WTC11 (cell line): ENCODE data around the gene ZBTB22. TPM values are rescaled to one million over a fixed set of nuclear protein-coding genes. Genes with fewer than 3 reads are reported as not detected.

Experiments used
- ATAC-seq: fragments of 200-7000 bp; cut with Tn5 transposase; 2 replicates; pipeline ENCODE4 v1.10.0; 2021; ENCODE audit warnings: mild to moderate bottlenecking, moderate library complexity
- CTCF ChIA-PET: fragments of 300-600 bp; sonication (Branson Sonifier 250); formaldehyde crosslinking; loops from one replicate; lab custom pipeline; 2021; ENCODE audit warnings: antibody characterized with exemption; lab: Charles Lee
- POLR2A ChIA-PET: fragments of 350-600 bp; sonication (Branson Sonifier 250); formaldehyde crosslinking; loops from one replicate; lab custom pipeline; 2021; ENCODE audit warnings: antibody characterized with exemption; lab: Charles Lee
- DNase-seq: peaks from one replicate; pipeline ENCODE4 v3.0.0; 2021; ENCODE audit warnings: low spot score
- H3K27ac Mint-ChIP-seq: 2 replicates; pipeline ENCODE4 v1.8.0; 2021; ENCODE audit warnings: mixed read lengths
- H3K27me3 Mint-ChIP-seq: 2 replicates; pipeline ENCODE4 v1.8.0; 2021; ENCODE audit warnings: low read depth, mild to moderate bottlenecking, moderate library complexity, mixed read lengths
- H3K36me3 Mint-ChIP-seq: 2 replicates; pipeline ENCODE4 v1.8.0; 2021; ENCODE audit warnings: mixed read lengths
- H3K4me1 Mint-ChIP-seq: 2 replicates; pipeline ENCODE4 v1.8.0; 2022; ENCODE audit warnings: mixed read lengths
- H3K4me3 Mint-ChIP-seq: 2 replicates; pipeline ENCODE4 v1.8.0; 2021; ENCODE audit warnings: mild to moderate bottlenecking, moderate library complexity, mixed read lengths
- H3K9me3 Mint-ChIP-seq: 2 replicates; pipeline ENCODE4 v1.8.0; 2021; ENCODE audit warnings: mixed read lengths
- FOXJ3 ChIP-seq: sonication (generic); formaldehyde crosslinking; IDR thresholded peaks from 2 replicates; pipeline ENCODE4 v1.9.0; 2021; ENCODE audit warnings: missing genetic modification reagents, mild to moderate bottlenecking, borderline replicate concordance
- FOXP1 ChIP-seq: sonication (generic); formaldehyde crosslinking; IDR thresholded peaks from 2 replicates; pipeline ENCODE4 v1.8.0; 2022; ENCODE audit warnings: missing genetic modification reagents, mild to moderate bottlenecking, moderate library complexity, borderline replicate concordance
- MXD4 ChIP-seq: fragments of 250-450 bp; sonication (Bioruptor Pico); IDR thresholded peaks from 2 replicates; pipeline ENCODE4 v1.8.0; 2021; ENCODE audit warnings: mild to moderate bottlenecking, moderate library complexity, borderline replicate concordance
- NFYB ChIP-seq: sonication (generic); formaldehyde crosslinking; conservative IDR thresholded peaks from 2 replicates; pipeline ENCODE4 v1.8.0; 2022; ENCODE audit warnings: low read depth, missing genetic modification reagents
- OVOL2 ChIP-seq: fragments of 250-450 bp; sonication (Bioruptor Pico); IDR thresholded peaks from 2 replicates; pipeline ENCODE4 v1.9.0; 2021; ENCODE audit warnings: mild to moderate bottlenecking, borderline replicate concordance
- PRRX2 ChIP-seq: fragments of 250-450 bp; sonication (Bioruptor Pico); IDR thresholded peaks from 2 replicates; pipeline ENCODE4 v1.8.0; 2021; ENCODE audit warnings: mild to moderate bottlenecking
- RORB ChIP-seq: fragments of 250-450 bp; sonication (Bioruptor Pico); IDR thresholded peaks from 2 replicates; pipeline ENCODE4 v1.9.0; 2021; ENCODE audit warnings: mild to moderate bottlenecking
- SP1 ChIP-seq: sonication (generic); formaldehyde crosslinking; conservative IDR thresholded peaks from 2 replicates; pipeline ENCODE4 v1.8.1; 2022; ENCODE audit warnings: missing genetic modification reagents
- ZBTB21 ChIP-seq: sonication (generic); formaldehyde crosslinking; IDR thresholded peaks from 2 replicates; pipeline ENCODE4 v1.8.1; 2023; ENCODE audit warnings: mild to moderate bottlenecking, missing genetic modification reagents, borderline replicate concordance
- ZNF138 ChIP-seq: sonication (generic); formaldehyde crosslinking; conservative IDR thresholded peaks from 2 replicates; pipeline ENCODE4 v1.8.1; 2022; ENCODE audit warnings: mild to moderate bottlenecking, moderate library complexity, missing genetic modification reagents
- ZNF671 ChIP-seq: fragments of 250-450 bp; sonication (Bioruptor Pico); IDR thresholded peaks from 2 replicates; pipeline ENCODE4 v1.8.0; 2021; ENCODE audit warnings: mild to moderate bottlenecking
- total RNA-seq: library from RNA; stranded (reverse); gene quantifications from 3 replicates; pipeline ENCODE4 v1.2.3, GENCODE V29; 2021
- TF ChIP-seq, protein P1 (sequence below): fragments of 200-600 bp; IDR thresholded peaks from 2 replicates; pipeline ENCODE4 v1.8.0; 2022; ENCODE audit warnings: antibody characterized with exemption
- TF ChIP-seq, protein P2 (sequence below): sonication (generic); formaldehyde crosslinking; IDR thresholded peaks from 2 replicates; pipeline ENCODE4 v1.8.0; 2023; ENCODE audit warnings: missing genetic modification reagents
- TF ChIP-seq, protein P3 (sequence below): fragments of 250-450 bp; sonication (Bioruptor Pico); IDR thresholded peaks from 2 replicates; pipeline ENCODE4 v2.1.2; 2022; ENCODE audit warnings: mild to moderate bottlenecking, moderate library complexity
- TF ChIP-seq, protein P4 (sequence below): sonication (generic); formaldehyde crosslinking; conservative IDR thresholded peaks from 2 replicates; pipeline ENCODE4 v1.8.1; 2023; ENCODE audit warnings: mild to moderate bottlenecking, low read depth, missing genetic modification reagents, moderate library complexity
- TF ChIP-seq, protein P5 (sequence below): sonication (generic); formaldehyde crosslinking; IDR thresholded peaks from 2 replicates; pipeline ENCODE4 v1.8.1; 2022; ENCODE audit warnings: low read depth, mild to moderate bottlenecking, moderate library complexity, missing genetic modification reagents, borderline replicate concordance
- TF ChIP-seq, protein P6 (sequence below): sonication (generic); formaldehyde crosslinking; IDR thresholded peaks from 2 replicates; pipeline ENCODE4 v1.8.1; 2023; ENCODE audit warnings: mild to moderate bottlenecking, missing genetic modification reagents, moderate library complexity
- TF ChIP-seq, protein P7 (sequence below): sonication (generic); formaldehyde crosslinking; IDR thresholded peaks from 2 replicates; pipeline ENCODE4 v1.8.1; 2023; ENCODE audit warnings: mild to moderate bottlenecking, missing genetic modification reagents

Gene ZBTB22
- total RNA-seq, 1 experiment from 2014 or later: 11.6 TPM

DNA sequence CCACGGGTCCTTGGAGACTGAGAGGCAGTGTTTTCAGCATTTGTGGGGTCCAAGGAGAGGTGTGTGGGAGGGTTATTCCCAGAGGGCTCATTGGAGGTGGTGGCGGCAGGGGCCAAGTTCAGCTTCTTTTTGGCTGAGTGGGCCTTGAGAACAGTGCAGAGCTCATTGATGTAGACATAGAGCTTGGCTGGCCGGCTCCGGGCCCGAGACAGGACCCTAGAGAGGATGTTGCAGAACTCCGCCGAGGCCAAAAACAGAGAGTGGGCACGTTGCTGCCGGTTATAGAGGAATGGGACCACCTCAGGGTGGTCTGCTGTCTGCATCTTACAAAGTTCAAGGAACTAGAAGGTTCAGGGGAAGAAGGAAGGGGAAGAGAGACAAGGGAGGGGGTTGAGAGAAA lies 3.7 kb upstream of the ZBTB22 start:
- Mint-ChIP-seq H3K27ac (peak overlapping the region; percentile 87), H3K9me3 (no peaks in the 10 kb centered on the region), H3K4me3 (peak overlapping the region; percentile 91)
- no peak for DNase-seq
- TF ChIP-seq MXD4 (CRISPR knock-in tag): no peak
- TF ChIP-seq, protein P1, sequence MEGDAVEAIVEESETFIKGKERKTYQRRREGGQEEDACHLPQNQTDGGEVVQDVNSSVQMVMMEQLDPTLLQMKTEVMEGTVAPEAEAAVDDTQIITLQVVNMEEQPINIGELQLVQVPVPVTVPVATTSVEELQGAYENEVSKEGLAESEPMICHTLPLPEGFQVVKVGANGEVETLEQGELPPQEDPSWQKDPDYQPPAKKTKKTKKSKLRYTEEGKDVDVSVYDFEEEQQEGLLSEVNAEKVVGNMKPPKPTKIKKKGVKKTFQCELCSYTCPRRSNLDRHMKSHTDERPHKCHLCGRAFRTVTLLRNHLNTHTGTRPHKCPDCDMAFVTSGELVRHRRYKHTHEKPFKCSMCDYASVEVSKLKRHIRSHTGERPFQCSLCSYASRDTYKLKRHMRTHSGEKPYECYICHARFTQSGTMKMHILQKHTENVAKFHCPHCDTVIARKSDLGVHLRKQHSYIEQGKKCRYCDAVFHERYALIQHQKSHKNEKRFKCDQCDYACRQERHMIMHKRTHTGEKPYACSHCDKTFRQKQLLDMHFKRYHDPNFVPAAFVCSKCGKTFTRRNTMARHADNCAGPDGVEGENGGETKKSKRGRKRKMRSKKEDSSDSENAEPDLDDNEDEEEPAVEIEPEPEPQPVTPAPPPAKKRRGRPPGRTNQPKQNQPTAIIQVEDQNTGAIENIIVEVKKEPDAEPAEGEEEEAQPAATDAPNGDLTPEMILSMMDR: no peak
- no peak for TF ChIP-seq ZBTB21 (CRISPR knock-in tag)
- no peak for TF ChIP-seq ZNF138 (CRISPR knock-in tag)
- TF ChIP-seq SP1 (CRISPR knock-in tag): no peak
- TF ChIP-seq FOXP1: no peak
- no peak for TF ChIP-seq OVOL2
- no peak for TF ChIP-seq RORB (CRISPR knock-in tag)
- TF ChIP-seq, protein P2, sequence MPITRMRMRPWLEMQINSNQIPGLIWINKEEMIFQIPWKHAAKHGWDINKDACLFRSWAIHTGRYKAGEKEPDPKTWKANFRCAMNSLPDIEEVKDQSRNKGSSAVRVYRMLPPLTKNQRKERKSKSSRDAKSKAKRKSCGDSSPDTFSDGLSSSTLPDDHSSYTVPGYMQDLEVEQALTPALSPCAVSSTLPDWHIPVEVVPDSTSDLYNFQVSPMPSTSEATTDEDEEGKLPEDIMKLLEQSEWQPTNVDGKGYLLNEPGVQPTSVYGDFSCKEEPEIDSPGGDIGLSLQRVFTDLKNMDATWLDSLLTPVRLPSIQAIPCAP: no peak
- TF ChIP-seq PRRX2: no peak
- no peak for TF ChIP-seq FOXJ3 (CRISPR knock-in tag)
- TF ChIP-seq, protein P3, sequence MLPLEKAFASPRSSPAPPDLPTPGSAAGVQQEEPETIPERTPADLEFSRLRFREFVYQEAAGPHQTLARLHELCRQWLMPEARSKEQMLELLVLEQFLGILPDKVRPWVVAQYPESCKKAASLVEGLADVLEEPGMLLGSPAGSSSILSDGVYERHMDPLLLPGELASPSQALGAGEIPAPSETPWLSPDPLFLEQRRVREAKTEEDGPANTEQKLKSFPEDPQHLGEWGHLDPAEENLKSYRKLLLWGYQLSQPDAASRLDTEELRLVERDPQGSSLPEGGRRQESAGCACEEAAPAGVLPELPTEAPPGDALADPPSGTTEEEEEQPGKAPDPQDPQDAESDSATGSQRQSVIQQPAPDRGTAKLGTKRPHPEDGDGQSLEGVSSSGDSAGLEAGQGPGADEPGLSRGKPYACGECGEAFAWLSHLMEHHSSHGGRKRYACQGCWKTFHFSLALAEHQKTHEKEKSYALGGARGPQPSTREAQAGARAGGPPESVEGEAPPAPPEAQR (CRISPR knock-in tag): no peak
- TF ChIP-seq, all 79 proteins: peak for 0
- ChIA-PET CTCF (interaction anchor here (0.9 to 1.5 kb wide), 4 partner anchors 9 to 44 kb away, joined by 3 to 6 read pairs (median 4); no protein-coding TSS in a partner anchor), POLR2A (interaction anchor here (0.6 kb wide), 2 partner anchors 21 to 350 kb away, joined by 3 to 6 read pairs; no protein-coding TSS in a partner anchor)
- H3K27me3 Mint-ChIP-seq: no peaks in the 10 kb centered on the region; the same call in 1 of the 2 replicates
- ATAC-seq: no peak
- peaks cover 65% of the 10 kb centered on the region for H3K4me1 Mint-ChIP-seq
- peaks cover 21% of the 10 kb centered on the region for H3K36me3 Mint-ChIP-seq

DNA sequence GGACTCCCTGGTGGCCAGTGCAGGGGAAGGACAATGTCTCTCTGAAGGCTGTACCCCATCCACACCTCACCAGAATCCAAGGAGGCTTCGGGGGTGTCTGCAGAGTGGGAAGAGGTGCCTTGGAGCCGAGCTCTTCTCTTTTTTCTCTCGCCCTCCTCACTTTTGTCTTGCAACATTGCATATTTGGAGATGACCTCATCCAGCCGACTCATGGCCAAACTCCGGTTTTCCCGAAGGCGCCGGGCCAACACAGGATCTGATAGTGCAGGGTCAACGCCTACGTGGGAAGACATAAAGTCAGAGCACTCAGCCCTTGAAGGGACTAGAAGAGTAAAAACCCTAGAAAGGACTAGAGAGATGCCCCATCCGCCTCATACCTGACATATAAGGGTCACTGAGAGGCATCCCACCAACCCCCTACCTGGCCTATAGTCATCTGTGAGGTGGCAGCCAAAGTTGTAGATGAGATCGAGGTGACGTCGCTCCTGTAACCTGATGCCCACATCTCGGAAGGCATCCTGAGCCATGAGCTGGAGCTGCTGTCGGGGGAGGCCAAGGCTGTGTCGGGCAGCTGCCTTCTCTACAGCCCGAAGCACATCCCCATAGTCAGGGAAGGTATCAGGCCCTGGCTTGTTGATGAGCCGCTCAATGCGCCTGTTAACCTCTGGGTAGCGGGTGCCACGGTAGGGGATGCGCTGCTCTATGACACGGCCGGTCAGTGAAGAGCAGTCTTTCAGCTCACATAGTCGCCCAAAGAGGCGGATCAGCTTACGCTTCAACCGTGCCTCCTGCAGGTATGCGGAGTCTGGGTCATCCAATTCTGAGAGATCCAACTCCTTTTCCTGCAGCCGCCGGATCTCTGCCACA lies 3.0 kb upstream of the ZBTB22 start:
- DNase-seq (no peak), ATAC-seq (no peak)
- peak overlapping the region; percentile 87 for H3K27ac Mint-ChIP-seq
- H3K36me3 Mint-ChIP-seq: peaks cover 21% of the 10 kb centered on the region
- H3K9me3 Mint-ChIP-seq: no peaks in the 10 kb centered on the region
- POLR2A ChIA-PET: no interaction called here
- peak overlapping the region; percentile 91 for H3K4me3 Mint-ChIP-seq
- H3K4me1 Mint-ChIP-seq: peaks cover 66% of the 10 kb centered on the region
- no peaks in the 10 kb centered on the region; the same call in 1 of the 2 replicates for H3K27me3 Mint-ChIP-seq
- CTCF ChIA-PET: interaction anchor here (0.9 to 1.5 kb wide), 4 partner anchors 8 to 43 kb away, joined by 3 to 6 read pairs (median 4); no protein-coding TSS in a partner anchor
- TF ChIP-seq, protein P4, sequence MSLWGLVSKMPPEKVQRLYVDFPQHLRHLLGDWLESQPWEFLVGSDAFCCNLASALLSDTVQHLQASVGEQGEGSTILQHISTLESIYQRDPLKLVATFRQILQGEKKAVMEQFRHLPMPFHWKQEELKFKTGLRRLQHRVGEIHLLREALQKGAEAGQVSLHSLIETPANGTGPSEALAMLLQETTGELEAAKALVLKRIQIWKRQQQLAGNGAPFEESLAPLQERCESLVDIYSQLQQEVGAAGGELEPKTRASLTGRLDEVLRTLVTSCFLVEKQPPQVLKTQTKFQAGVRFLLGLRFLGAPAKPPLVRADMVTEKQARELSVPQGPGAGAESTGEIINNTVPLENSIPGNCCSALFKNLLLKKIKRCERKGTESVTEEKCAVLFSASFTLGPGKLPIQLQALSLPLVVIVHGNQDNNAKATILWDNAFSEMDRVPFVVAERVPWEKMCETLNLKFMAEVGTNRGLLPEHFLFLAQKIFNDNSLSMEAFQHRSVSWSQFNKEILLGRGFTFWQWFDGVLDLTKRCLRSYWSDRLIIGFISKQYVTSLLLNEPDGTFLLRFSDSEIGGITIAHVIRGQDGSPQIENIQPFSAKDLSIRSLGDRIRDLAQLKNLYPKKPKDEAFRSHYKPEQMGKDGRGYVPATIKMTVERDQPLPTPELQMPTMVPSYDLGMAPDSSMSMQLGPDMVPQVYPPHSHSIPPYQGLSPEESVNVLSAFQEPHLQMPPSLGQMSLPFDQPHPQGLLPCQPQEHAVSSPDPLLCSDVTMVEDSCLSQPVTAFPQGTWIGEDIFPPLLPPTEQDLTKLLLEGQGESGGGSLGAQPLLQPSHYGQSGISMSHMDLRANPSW: no peak
- TF ChIP-seq ZNF671 (CRISPR knock-in tag): no peak
- TF ChIP-seq, protein P5, sequence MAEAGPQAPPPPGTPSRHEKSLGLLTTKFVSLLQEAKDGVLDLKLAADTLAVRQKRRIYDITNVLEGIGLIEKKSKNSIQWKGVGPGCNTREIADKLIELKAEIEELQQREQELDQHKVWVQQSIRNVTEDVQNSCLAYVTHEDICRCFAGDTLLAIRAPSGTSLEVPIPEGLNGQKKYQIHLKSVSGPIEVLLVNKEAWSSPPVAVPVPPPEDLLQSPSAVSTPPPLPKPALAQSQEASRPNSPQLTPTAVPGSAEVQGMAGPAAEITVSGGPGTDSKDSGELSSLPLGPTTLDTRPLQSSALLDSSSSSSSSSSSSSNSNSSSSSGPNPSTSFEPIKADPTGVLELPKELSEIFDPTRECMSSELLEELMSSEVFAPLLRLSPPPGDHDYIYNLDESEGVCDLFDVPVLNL (CRISPR knock-in tag): no peak
- TF ChIP-seq, protein P6, sequence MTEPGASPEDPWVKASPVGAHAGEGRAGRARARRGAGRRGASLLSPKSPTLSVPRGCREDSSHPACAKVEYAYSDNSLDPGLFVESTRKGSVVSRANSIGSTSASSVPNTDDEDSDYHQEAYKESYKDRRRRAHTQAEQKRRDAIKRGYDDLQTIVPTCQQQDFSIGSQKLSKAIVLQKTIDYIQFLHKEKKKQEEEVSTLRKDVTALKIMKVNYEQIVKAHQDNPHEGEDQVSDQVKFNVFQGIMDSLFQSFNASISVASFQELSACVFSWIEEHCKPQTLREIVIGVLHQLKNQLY (CRISPR knock-in tag): no peak
- no peak for TF ChIP-seq RORB (CRISPR knock-in tag)
- TF ChIP-seq, protein P7, sequence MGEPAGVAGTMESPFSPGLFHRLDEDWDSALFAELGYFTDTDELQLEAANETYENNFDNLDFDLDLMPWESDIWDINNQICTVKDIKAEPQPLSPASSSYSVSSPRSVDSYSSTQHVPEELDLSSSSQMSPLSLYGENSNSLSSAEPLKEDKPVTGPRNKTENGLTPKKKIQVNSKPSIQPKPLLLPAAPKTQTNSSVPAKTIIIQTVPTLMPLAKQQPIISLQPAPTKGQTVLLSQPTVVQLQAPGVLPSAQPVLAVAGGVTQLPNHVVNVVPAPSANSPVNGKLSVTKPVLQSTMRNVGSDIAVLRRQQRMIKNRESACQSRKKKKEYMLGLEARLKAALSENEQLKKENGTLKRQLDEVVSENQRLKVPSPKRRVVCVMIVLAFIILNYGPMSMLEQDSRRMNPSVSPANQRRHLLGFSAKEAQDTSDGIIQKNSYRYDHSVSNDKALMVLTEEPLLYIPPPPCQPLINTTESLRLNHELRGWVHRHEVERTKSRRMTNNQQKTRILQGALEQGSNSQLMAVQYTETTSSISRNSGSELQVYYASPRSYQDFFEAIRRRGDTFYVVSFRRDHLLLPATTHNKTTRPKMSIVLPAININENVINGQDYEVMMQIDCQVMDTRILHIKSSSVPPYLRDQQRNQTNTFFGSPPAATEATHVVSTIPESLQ (CRISPR knock-in tag): no peak
- TF ChIP-seq NFYB (CRISPR knock-in tag): no peak
